NT2/D1 (cell line): Measurements from ENCODE around the gene CAPN3.

Source experiments
- DNase-seq: peaks from one replicate; pipeline ENCODE4 v3.0.0-alpha.2; 2011; ENCODE audit warnings: low read depth, low spot score
- H3K27me3 ChIP-seq: 2 replicates; pipeline ENCODE4 v1.6.0; 2011; ENCODE audit warnings: mild to moderate bottlenecking; ENCODE audit not compliant: insufficient read length, insufficient read depth
- H3K36me3 ChIP-seq: 2 replicates; pipeline ENCODE4 v1.6.1; 2011; ENCODE audit warnings: mild to moderate bottlenecking, low read length, mixed read lengths; ENCODE audit not compliant: insufficient read depth, insufficient read length
- H3K4me1 ChIP-seq: 2 replicates; pipeline ENCODE4 v1.5.1; 2011; ENCODE audit not compliant: insufficient read depth, insufficient read length
- H3K4me3 ChIP-seq: 2 replicates; pipeline ENCODE4 v1.5.1; 2011; ENCODE audit warnings: low read depth; ENCODE audit not compliant: insufficient read length
- H3K9ac ChIP-seq: 2 replicates; pipeline ENCODE4 v1.6.0; 2011; ENCODE audit warnings: low read depth; ENCODE audit not compliant: insufficient read length
- H3K9me3 ChIP-seq: 2 replicates; pipeline ENCODE4 v1.5.1; 2011; ENCODE audit warnings: mild to moderate bottlenecking, low read length; ENCODE audit not compliant: insufficient read depth
- SUZ12 ChIP-seq: IDR thresholded peaks from 2 replicates; pipeline ENCODE4 v1.6.1; 2011; ENCODE audit not compliant: insufficient read length, insufficient read depth; ENCODE audit errors: extremely low read depth
- YY1 ChIP-seq: IDR thresholded peaks from 2 replicates; pipeline ENCODE4 v1.6.1; 2011; ENCODE audit not compliant: insufficient read length, insufficient read depth
- ZNF274 ChIP-seq: IDR thresholded peaks from 2 replicates; pipeline ENCODE4 v1.6.1; 2011; ENCODE audit warnings: mild to moderate bottlenecking, low read depth, low read length

CAPN3 gene

DNA sequence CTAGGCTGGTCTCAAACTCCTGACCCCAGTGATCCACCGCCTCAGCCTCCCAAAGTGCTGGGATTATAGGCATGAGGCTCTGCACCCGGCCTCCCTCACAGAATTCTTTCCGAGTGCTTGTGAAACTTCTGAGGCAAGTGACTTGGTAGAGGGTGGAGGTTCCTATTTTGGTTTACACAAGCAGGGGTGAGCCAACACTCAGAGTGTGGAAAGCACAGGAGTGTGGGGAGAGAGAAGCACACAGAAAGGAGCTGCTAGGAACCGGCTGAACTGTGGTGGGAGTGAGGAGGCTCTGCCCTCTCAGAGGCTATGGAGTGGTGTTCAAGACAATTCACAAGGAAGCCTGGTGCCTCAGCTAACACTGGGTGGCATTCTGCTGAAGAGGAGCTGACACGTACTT is 7.7 kb downstream of the CAPN3 start:
- TF ChIP-seq ZNF274 (no peak), SUZ12 (no peak), YY1 (no peak)
- DNase-seq: no peak
- no peaks in the 10 kb centered on the region for H3K27me3 ChIP-seq

GRCh38 chr15:42368096-42368495 is 8.8 kb downstream of the CAPN3 start:
- Histone ChIP-seq H3K9me3 (peaks cover 20% of the 10 kb centered on the region), H3K4me3 (no peak overlapping the region), H3K9ac (no peak overlapping the region), H3K27me3 (no peaks in the 10 kb centered on the region), H3K4me1 (no peaks in the 10 kb centered on the region), H3K36me3 (no peaks in the 10 kb centered on the region)
- DNase-seq: no peak
- TF ChIP-seq ZNF274 (no peak), YY1 (no peak), SUZ12 (no peak)

More for the DNA sequence above, 7.7 kb downstream of the CAPN3 start:
- Histone ChIP-seq H3K36me3 (no peaks in the 10 kb centered on the region), H3K4me3 (no peak overlapping the region), H3K9ac (no peak overlapping the region), H3K9me3 (peaks cover 20% of the 10 kb centered on the region), H3K4me1 (no peaks in the 10 kb centered on the region)

GRCh38 chr15:42371096-42371495 is 11.8 kb downstream of the CAPN3 start:
- Histone ChIP-seq H3K4me3 (no peak overlapping the region), H3K4me1 (no peaks in the 10 kb centered on the region), H3K36me3 (no peaks in the 10 kb centered on the region), H3K9ac (no peak overlapping the region), H3K27me3 (no peaks in the 10 kb centered on the region), H3K9me3 (peaks cover 20% of the 10 kb centered on the region)
- DNase-seq: no peak
- no peak for TF ChIP-seq ZNF274
- TF ChIP-seq SUZ12: no peak
- no peak for TF ChIP-seq YY1

DNA sequence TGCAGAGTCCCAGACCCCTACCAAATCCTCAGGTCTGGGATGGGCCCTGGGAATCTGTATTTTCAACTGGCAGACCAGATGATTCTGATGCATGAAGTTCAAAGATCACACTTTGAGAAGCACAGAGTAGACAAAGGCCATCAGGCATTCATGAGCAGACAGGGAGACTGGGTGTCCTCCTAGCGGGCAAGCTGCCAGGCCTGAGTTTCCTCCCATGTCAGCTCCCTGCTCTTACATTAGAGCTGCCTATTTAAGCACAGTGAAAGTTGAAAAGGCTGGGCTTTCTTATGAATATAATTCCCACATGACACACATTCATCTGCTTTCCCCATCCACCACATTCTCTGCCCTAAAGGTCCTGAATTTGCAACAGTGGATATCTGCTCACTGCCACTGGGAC is 14.0 kb downstream of the CAPN3 start:
- Histone ChIP-seq H3K27me3 (no peaks in the 10 kb centered on the region), H3K4me1 (no peaks in the 10 kb centered on the region), H3K36me3 (no peaks in the 10 kb centered on the region), H3K9ac (no peak overlapping the region), H3K4me3 (no peak overlapping the region), H3K9me3 (peaks cover 29% of the 10 kb centered on the region)
- no peak for DNase-seq
- TF ChIP-seq ZNF274: no peak
- TF ChIP-seq YY1: no peak
- TF ChIP-seq SUZ12: no peak

DNA sequence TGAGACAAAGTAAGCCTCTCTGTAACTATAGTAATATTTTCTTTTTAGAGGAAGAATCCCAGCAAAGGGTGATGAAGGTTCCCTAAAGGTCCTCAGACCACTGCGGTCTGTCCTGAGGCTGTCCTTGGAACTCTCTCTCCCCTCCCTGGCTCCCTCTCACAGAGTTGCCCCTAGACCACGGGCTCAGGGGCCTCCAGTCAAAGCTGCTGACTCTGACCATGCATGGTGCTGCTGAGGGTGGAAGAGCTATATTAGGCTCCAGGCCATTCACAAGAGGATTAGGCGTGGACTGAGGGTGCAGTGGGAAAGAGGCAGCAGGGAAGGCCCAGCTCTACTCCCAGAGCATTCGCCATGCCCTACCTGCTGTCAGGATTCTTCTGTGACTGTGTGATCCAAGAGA is 14.6 kb downstream of the CAPN3 start:
- Histone ChIP-seq H3K9ac (no peak overlapping the region), H3K36me3 (no peaks in the 10 kb centered on the region), H3K4me1 (no peaks in the 10 kb centered on the region), H3K4me3 (no peak overlapping the region), H3K27me3 (no peaks in the 10 kb centered on the region), H3K9me3 (peaks cover 29% of the 10 kb centered on the region)
- DNase-seq: no peak
- no peak for TF ChIP-seq YY1
- no peak for TF ChIP-seq ZNF274
- TF ChIP-seq SUZ12: no peak

- Histone ChIP-seq H3K36me3 (no peaks in the 10 kb centered on the region), H3K9ac (no peak overlapping the region), H3K4me1 (no peaks in the 10 kb centered on the region), H3K9me3 (peaks cover 23% of the 10 kb centered on the region), H3K27me3 (no peaks in the 10 kb centered on the region), H3K4me3 (no peak overlapping the region)
- TF ChIP-seq SUZ12 (no peak), YY1 (no peak), ZNF274 (no peak)
- no peak for DNase-seq
These were observed 15.5 kb downstream of the CAPN3 start for GRCh38 chr15:42374810-42375209.

DNA sequence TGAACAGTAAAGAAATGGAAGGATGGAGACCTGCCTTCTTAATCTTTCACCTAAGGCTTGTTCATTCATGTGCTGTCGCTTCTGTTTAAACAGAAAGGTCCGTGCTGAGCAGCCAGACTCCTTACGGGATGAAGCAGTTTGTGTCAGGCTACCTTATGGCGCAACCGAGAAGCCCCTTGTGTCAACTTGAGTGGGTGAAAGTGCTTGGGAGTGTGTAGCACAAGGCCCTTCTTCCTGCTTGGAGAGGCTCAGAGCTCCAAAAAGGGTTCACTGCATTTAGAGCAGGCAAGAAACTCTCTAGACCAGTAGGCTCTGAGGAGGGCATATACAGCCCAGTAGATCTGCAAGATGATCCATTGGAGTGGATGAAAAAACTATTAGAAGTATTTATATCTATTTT is 16.0 kb downstream of the CAPN3 start:
- H3K4me1 ChIP-seq: no peaks in the 10 kb centered on the region
- H3K27me3 ChIP-seq: no peaks in the 10 kb centered on the region
- DNase-seq: no peak

DNA sequence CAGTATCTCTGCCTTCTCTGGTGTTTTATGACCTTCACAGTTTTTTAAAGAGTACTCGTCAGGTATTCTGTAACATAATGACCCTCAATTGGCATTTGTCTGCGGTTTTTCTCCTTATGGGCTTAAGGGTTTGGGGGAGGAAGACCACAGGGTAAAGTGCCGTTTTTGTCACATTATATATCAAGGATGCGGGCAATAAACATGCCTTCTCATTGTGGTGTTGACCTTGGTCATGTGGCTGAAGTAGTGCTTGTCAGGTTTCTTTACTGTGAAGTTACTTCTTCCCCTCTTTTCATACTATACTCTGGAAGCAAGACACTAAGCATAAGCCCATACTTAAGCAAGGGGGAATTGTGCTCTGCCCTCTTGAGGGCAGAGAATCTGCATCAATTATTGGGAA is 16.6 kb downstream of the CAPN3 start:
- Histone ChIP-seq H3K9me3 (peaks cover 23% of the 10 kb centered on the region), H3K9ac (no peak overlapping the region), H3K4me3 (no peak overlapping the region), H3K4me1 (no peaks in the 10 kb centered on the region), H3K36me3 (no peaks in the 10 kb centered on the region), H3K27me3 (no peaks in the 10 kb centered on the region)
- no peak for DNase-seq
- TF ChIP-seq ZNF274 (no peak), YY1 (no peak), SUZ12 (no peak)

More for the DNA sequence above, 16.0 kb downstream of the CAPN3 start:
- Histone ChIP-seq H3K9ac (no peak overlapping the region), H3K4me3 (no peak overlapping the region), H3K36me3 (no peaks in the 10 kb centered on the region), H3K9me3 (peaks cover 23% of the 10 kb centered on the region)
- no peak for TF ChIP-seq YY1
- no peak for TF ChIP-seq SUZ12
- no peak for TF ChIP-seq ZNF274
